Aorta (tissue), 5 donors: ENCODE data around the gene CKMT2. TPM values are rescaled to one million over a fixed set of nuclear protein-coding genes. Genes with fewer than 3 reads are reported as not detected.

Experiments used
- ATAC-seq: fragments of 200-7000 bp; cut with Tn5 transposase; one replicate; pipeline ENCODE4 v1.9.1; 2022; ENCODE audit warnings: moderate library complexity; ENCODE audit not compliant: low FRiP score
- DNase-seq, 2 donors: peaks; one replicate each; pipeline ENCODE4 v3.0.0-alpha.2; 2020
- H3K27ac ChIP-seq, 2 donors: one replicate each; pipeline ENCODE4 v1.5.1; 2013; ENCODE audit warnings: low read length in 2 of 2, mild to moderate bottlenecking in 2 of 2, moderate library complexity in 2 of 2, control low read depth in 1 of 2, inconsistent platforms in 1 of 2, low read depth in 1 of 2
- H3K27me3 ChIP-seq, 2 donors: one replicate each; pipeline ENCODE4 v1.6.1; 2013; ENCODE audit warnings: control low read depth in 1 of 2, low read length in 1 of 2, mild to moderate bottlenecking in 1 of 2, moderate library complexity in 1 of 2; ENCODE audit not compliant: insufficient read depth in 2 of 2, control insufficient read depth in 1 of 2
- H3K36me3 ChIP-seq, 2 donors: one replicate each; pipeline ENCODE4 v1.6.1; 2013; ENCODE audit warnings: control low read depth in 1 of 2, low read length in 1 of 2, mild to moderate bottlenecking in 1 of 2; ENCODE audit not compliant: insufficient read depth in 2 of 2, control insufficient read depth in 1 of 2
- H3K4me1 ChIP-seq, 2 donors: one replicate each; pipeline ENCODE4 v1.6.1; 2013; ENCODE audit warnings: low read length in 2 of 2, control low read depth in 1 of 2, mild to moderate bottlenecking in 1 of 2, moderate library complexity in 1 of 2; ENCODE audit not compliant: insufficient read depth in 2 of 2, control insufficient read depth in 1 of 2
- H3K4me3 ChIP-seq, 2 donors: one replicate each; pipeline ENCODE4 v1.5.1; 2013; ENCODE audit warnings: low read length in 2 of 2, control low read depth in 1 of 2, mild to moderate bottlenecking in 1 of 2
- H3K9me3 ChIP-seq: one replicate; pipeline ENCODE4 v1.6.1; 2013; ENCODE audit warnings: mild to moderate bottlenecking, low read length; ENCODE audit not compliant: control insufficient read depth
- WGBS, 2 donors: extraction: QIAGEN DNeasy Blood & Tissue Kit; methylation state at CpG; one replicate each; pipeline ENCODE4 v1.1.7; 2013; 5-methylcytosine and 5-hydroxymethylcytosine counted together
- intact Hi-C, 2 donors: fragments of 100-400 bp; cut with DNase I; formaldehyde crosslinking; loops; one replicate each; pipeline versions ENCODE4 v1.14.2 to v1.15.0; 2022
- polyA plus RNA-seq, 2 donors: library from polyadenylated mRNA; stranded (reverse); fragments of 200-250 nt; gene quantifications; one replicate each; pipeline ENCODE4 v1.2.3, GENCODE V29; 2013
- total RNA-seq, 2 donors: library from RNA; stranded (reverse); fragmentation: NEBNext Ultra II Directional; extraction: Animal tissue kit (Norgen Biotek cat#: 25700); gene quantifications; one replicate each; pipeline ENCODE4 v1.2.1, GENCODE V29; 2021
- donor health status: healthy with polysubstance abuse.
- donor health status: Bipolar disorder and iron deficiency.
- donor health status: DM: no; HTN: no; CAD: no.
- donor health status: DM: no; HTN: no; CAD: no.
- donor health status: DM: yes; HTN: yes; CAD: no.

Gene CKMT2
- total and polyA plus RNA-seq, 4 donors, result 5.4 to 29.3 (median 14.9) TPM

DNA sequence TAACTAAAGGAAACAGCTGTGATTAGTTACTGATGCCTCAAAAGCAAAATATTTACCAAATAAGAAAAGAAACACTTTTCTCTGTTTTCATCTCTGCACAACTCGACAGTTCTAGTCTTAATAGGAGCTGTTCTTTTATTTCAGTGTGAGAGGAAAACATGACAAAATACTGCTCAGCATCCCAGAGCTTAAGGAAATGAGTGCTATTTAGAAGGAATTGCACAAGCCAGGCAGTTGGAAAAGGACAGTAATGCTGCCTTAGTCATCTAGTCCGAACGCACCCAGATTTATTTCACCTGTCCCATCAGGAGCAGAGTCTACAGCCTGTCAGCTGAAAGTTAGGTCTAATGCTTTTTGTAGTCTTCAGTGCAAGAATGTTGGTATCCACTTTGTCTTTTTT, 80.6 kb downstream of the CKMT2 start:
- Histone ChIP-seq H3K36me3 (peaks cover 7 to 8% of the 10 kb centered on the region in 2 donors), H3K9me3 (no peaks in the 10 kb centered on the region), H3K4me1 (no peaks in the 10 kb centered on the region), H3K27ac (no peak overlapping the region), H3K4me3 (no peak overlapping the region), H3K27me3 (no peaks in the 10 kb centered on the region)
- WGBS, 2 donors, result 93 to 94% methylated on average over 3 of the region's 3 CpGs
- ATAC-seq, result no peak
- intact Hi-C loops, result no loop called here
- DNase-seq, result no peak

DNA sequence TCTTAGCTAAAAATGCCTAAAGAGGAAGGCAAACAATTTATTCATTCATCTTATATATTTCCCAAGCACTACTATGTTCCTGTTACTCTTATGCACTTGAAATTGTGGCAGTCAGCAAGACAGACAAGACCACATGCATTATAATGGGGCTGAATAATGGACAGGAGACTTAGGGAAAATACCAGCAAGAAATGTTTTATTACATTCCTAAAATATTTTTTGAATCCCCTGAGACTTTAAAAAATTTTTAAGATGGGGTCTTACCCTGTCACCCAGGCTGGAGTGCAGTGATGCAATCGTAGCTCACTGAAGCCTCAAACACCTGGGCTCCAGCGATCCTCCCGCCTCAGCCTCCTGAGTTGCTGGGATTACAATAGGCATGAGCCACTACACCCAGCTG, 81.5 kb downstream of the CKMT2 start:
- Histone ChIP-seq H3K4me1 (no peaks in the 10 kb centered on the region), H3K4me3 (no peak overlapping the region), H3K27ac (no peak overlapping the region), H3K9me3 (no peaks in the 10 kb centered on the region), H3K27me3 (no peaks in the 10 kb centered on the region), H3K36me3 (peaks cover 7 to 8% of the 10 kb centered on the region in 2 donors)
- intact Hi-C loops, result no loop called here
- WGBS, 2 donors, result 80 to 82% methylated on average over 3 of the region's 3 CpGs
- ATAC-seq (no peak), DNase-seq (no peak)

DNA sequence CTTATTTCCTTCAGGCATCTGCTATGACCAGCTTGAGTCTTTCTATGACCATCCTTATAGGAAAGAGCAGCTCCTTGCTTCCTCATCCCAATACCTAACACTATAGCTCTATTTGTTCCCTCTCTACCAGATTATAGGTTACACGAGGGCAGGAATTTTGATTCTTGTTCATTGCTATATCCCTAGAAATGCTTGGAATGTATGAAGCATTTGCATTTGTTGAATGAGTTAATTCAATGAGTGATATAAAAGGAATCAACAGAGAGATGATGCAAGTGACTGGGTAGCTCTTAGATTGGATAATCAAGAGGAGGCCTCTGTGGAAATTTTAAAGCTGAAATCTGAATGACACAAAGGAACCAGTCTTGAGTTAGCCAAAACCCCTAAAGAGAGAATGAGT, 82.2 kb downstream of the CKMT2 start:
- no peak for ATAC-seq
- Histone ChIP-seq H3K36me3 (peaks cover 7 to 8% of the 10 kb centered on the region in 2 donors), H3K27ac (no peak overlapping the region), H3K9me3 (no peaks in the 10 kb centered on the region), H3K4me3 (no peak overlapping the region), H3K4me1 (no peaks in the 10 kb centered on the region), H3K27me3 (no peaks in the 10 kb centered on the region)
- DNase-seq, result no peak
- intact Hi-C loops, result no loop called here
- WGBS, 2 donors, result 61 to 75% methylated on average over 1 of the region's 1 CpG

DNA sequence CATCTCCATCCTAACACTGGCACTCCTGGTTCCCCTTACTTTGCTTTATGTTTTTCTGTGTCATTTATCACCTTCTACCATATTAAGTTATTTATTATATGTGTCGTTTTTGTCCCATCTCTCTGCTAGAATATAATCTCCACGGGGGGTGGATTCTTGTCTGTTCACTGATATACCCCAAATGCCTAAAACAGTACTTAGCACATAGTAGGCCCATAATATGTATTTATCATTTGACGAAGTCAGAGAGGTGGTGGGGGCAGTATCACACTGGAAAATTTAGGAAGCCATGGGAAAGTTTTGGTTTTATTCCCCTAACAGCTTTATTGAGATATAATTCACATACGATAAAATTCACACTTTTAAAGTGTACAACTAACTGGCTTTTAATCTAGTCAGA, 82.7 kb downstream of the CKMT2 start:
- Histone ChIP-seq H3K27ac (no peak overlapping the region), H3K36me3 (peaks cover 6 to 7% of the 10 kb centered on the region in 2 donors), H3K4me1 (no peaks in the 10 kb centered on the region), H3K4me3 (no peak overlapping the region), H3K9me3 (no peaks in the 10 kb centered on the region), H3K27me3 (no peaks in the 10 kb centered on the region)
- DNase-seq (no peak), ATAC-seq (no peak)
- 87 to 89% methylated on average over 4 of the region's 4 CpGs for whole genome bisulfite sequencing, 2 donors
- intact Hi-C loops, result no loop called here

Other genes starting within 250 kb of the CKMT2 start
- gene ZCCHC9, start 68.3 kb downstream of the CKMT2 start, total RNA-seq, result 10 to 100 TPM; 21.7 to 24.9 TPM
- 10 to 100 TPM; 29.2 to 43.3 TPM for gene ZCCHC9, start 68.3 kb downstream of the CKMT2 start, polyA plus RNA-seq
- under 1 TPM; 0.18 to 0.45 TPM for gene ACOT12, start 160.8 kb downstream of the CKMT2 start, total RNA-seq
- gene ACOT12, start 160.8 kb downstream of the CKMT2 start, polyA plus RNA-seq, result not detected